ENCODE data around the gene RXFP1.

The RXFP1 gene

GRCh38 chr4:158571736-158572135 lies 50.1 kb downstream of the RXFP1 start:
- no peak overlapping the region for H3K27ac ChIP-seq
- no peak overlapping the region for H3K4me3 ChIP-seq
- no peak for TF ChIP-seq CTCF (IDR thresholded peaks at IDR 0.05)
- no peak for DNase-seq (ENCODE audit: low spot score)

DNA sequence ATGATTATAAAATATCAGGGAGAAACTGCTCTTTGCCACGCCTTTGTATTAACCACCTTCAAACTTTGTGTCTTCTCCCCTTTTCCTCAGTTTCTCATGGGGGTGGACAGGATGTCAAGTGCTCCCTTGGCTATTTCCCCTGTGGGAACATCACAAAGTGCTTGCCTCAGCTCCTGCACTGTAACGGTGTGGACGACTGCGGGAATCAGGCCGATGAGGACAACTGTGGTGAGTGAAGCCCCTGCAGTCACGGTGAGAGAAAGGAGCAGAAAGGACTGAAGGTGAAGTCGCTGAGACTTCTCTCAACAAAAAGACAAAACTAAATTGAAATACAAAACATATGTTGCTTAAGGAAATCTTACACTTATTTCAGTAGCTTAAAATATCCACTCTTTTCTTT lies 50.9 kb downstream of the RXFP1 start:
- Histone ChIP-seq H3K4me3 (no peak overlapping the region), H3K27ac (no peak overlapping the region)
- DNase-seq (ENCODE audit: low spot score) = no peak
- no peak for TF ChIP-seq CTCF (IDR thresholded peaks at IDR 0.05)

GRCh38 chr4:158578476-158578875 lies 56.8 kb downstream of the RXFP1 start:
- Histone ChIP-seq H3K4me3 (no peak overlapping the region), H3K27ac (no peak overlapping the region)
- DNase-seq (ENCODE audit: low spot score) = no peak
- no peak for TF ChIP-seq CTCF (IDR thresholded peaks at IDR 0.05)

DNA sequence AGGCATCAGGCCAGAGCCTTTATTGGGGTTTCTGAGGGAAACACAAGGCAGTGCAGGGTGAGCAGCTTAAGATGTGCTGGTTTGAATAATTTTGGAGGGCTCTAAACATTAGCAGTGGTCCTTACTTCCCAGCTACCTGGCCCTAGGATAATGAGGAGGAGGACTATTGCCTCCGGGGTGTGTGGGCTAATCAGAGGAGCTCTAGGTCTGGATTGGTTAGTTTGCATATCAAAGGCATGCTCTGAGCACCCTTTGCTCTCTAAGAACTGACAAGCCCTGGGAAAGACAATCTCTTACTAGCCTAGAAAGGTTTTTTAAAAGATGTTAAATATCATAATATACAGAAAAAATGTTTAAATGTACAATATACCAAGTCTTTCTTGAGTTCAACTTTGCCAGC lies 58.4 kb downstream of the RXFP1 start:
- TF ChIP-seq CTCF (IDR thresholded peaks at IDR 0.05) = no peak
- no peak for DNase-seq (ENCODE audit: low spot score)
- no peak overlapping the region for H3K27ac ChIP-seq
- no peak overlapping the region for H3K4me3 ChIP-seq

DNA sequence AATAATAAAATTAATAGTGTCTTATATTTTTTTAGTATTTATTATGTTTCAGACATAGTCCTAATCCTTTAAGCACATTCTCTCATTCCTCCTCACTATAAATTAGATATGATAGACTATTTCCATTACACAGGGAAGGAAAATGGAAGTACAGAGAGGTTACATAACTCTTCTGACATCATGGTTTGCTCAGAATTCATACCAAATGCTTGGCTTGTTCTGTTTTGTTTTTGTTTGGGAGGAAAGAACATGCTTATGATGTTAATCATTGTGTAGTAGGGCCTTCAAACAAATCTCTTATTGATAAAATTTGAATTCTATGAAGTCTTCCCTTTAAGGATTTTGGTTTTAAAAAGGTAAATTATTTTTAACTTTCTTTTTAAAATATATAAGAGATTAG lies 59.5 kb downstream of the RXFP1 start:
- Histone ChIP-seq H3K4me3 (no peak overlapping the region), H3K27ac (no peak overlapping the region)
- DNase-seq (ENCODE audit: low spot score) = no peak
- no peak for TF ChIP-seq CTCF (IDR thresholded peaks at IDR 0.05)

GRCh38 chr4:158586881-158587280 lies 65.2 kb downstream of the RXFP1 start:
- Histone ChIP-seq H3K4me3 (no peak overlapping the region), H3K27ac (no peak overlapping the region)
- DNase-seq (ENCODE audit: low spot score) = no peak
- no peak for TF ChIP-seq CTCF (IDR thresholded peaks at IDR 0.05)

- Histone ChIP-seq H3K27ac (no peak overlapping the region), H3K4me3 (no peak overlapping the region)
- TF ChIP-seq CTCF (IDR thresholded peaks at IDR 0.05) = no peak
- DNase-seq (ENCODE audit: low spot score) = no peak
Observed at GRCh38 chr4:158588285-158588684, 66.6 kb downstream of the RXFP1 start.
